Transverse colon (tissue), 4 donors: Measurements from ENCODE around the gene ETV7. TPM values are rescaled to one million over a fixed set of nuclear protein-coding genes. Genes with fewer than 3 reads are reported as not detected.

Source experiments
- DNase-seq: peaks from one replicate; pipeline ENCODE4 v3.0.0-alpha.2; 2019
- H3K27ac ChIP-seq, 4 donors: fragments of 200-600 bp; sonication (generic); 2 replicates each; pipeline ENCODE4 v1.5.1; 2016 to 2018; ENCODE audit warnings: inconsistent platforms in 4 of 4
- H3K27me3 ChIP-seq: fragments of 200-600 bp; sonication (generic); 2 replicates; pipeline ENCODE4 v1.5.1; 2017; ENCODE audit warnings: inconsistent platforms
- H3K36me3 ChIP-seq, 4 donors: fragments of 200-600 bp; sonication (generic); 2 replicates each; pipeline ENCODE4 v1.5.1; 2017 to 2019; ENCODE audit warnings: inconsistent platforms in 4 of 4
- H3K4me1 ChIP-seq, 4 donors: fragments of 200-600 bp; sonication (generic); 2 replicates each; pipeline ENCODE4 v1.5.1; 2017 to 2020; ENCODE audit warnings: inconsistent platforms in 4 of 4
- H3K4me3 ChIP-seq, 4 donors: fragments of 200-600 bp; sonication (generic); 1 replicate in 1 of 4; 2 replicates in 3 of 4; pipeline versions ENCODE4 v1.5.1 to v1.6.1; 2017 to 2019; ENCODE audit warnings: inconsistent platforms in 4 of 4
- H3K9me3 ChIP-seq, 2 donors: fragments of 200-600 bp; sonication (generic); 2 replicates each; pipeline ENCODE4 v1.5.1; 2017 to 2019; ENCODE audit warnings: inconsistent platforms in 2 of 2
- EP300 ChIP-seq: sonication (generic); formaldehyde crosslinking; IDR thresholded peaks from one replicate; pipeline ENCODE4 v1.6.1; 2017; ENCODE audit warnings: antibody characterized with exemption, low read depth
- POLR2A ChIP-seq: fragments of 450-650 bp; IDR thresholded peaks from one replicate; pipeline ENCODE4 v1.6.1; 2016; ENCODE audit warnings: antibody characterized with exemption, mild to moderate bottlenecking, moderate library complexity
- POLR2AphosphoS5 ChIP-seq, 3 donors: sonication (generic); formaldehyde crosslinking; IDR thresholded peaks; one replicate each; pipeline ENCODE4 v1.6.1; 2016; ENCODE audit warnings: antibody characterized with exemption in 3 of 3
- WGBS, 2 donors: methylation state at CpG; one replicate each; pipeline ENCODE4 v1.1.5; 2018; ENCODE audit warnings: low coverage in 1 of 2; 5-methylcytosine and 5-hydroxymethylcytosine counted together
- in situ Hi-C, 4 donors: fragments of 200-750 bp; cut with MboI; loops; one replicate each; pipeline versions ENCODE4 v1.15.0 to v1.15.1; 2017; ENCODE audit warnings: low sequenced_read_pairs in 3 of 4, low pct_ligation_motif_present in 1 of 4, low pct_unique_long_range_greater_than_20kb in 1 of 4
- intact Hi-C: fragments of 100-400 bp; cut with DNase I; formaldehyde crosslinking; loops from one replicate; pipeline ENCODE4 v1.15.1; 2023; ENCODE audit warnings: low total_unique reads
- total RNA-seq, 4 donors: library from RNA; depleted of rRNA; stranded (reverse); fragments of >200 nt; gene quantifications; one replicate each; pipeline ENCODE4 v1.1.0, GENCODE V29; 2016
- TF ChIP-seq, protein P1 (sequence below), 5 experiments: fragments of 200-600 bp in 3 of 5; fragments of 450-650 bp in 2 of 5; sonication (generic) in 3 of 5; IDR thresholded peaks; 1 replicate in 2 of 5; 2 replicates in 3 of 5; pipeline ENCODE4 v1.5.1; 2016 to 2017; ENCODE audit warnings: antibody characterized with exemption in 5 of 5, inconsistent platforms in 3 of 5, mild to moderate bottlenecking in 2 of 5, moderate library complexity in 1 of 5

Gene ETV7
- total RNA-seq, 4 donors from 2014 or later: 1.3 to 4.2 (median 3.0) TPM

- intact Hi-C loops (no loop called here), in situ Hi-C loops (no loop called here)
- WGBS, 2 donors: 54% methylated on average over 16 to 20 of the region's 20 CpGs
- Histone ChIP-seq H3K27ac (peak overlapping the region; percentile 83 to 90 (median 84)), H3K9me3 (no peaks in the 10 kb centered on the region), H3K4me3 (peak overlapping the region in 1 of 4 donors; percentile 29), H3K36me3 (no peaks in the 10 kb centered on the region), H3K27me3 (no peaks in the 10 kb centered on the region), H3K4me1 (peaks cover 6 to 41% (median 20%) of the 10 kb centered on the region in 4 donors)
- DNase-seq: peak; percentile 31
- TF ChIP-seq EP300 (no peak), POLR2A (no peak), POLR2AphosphoS5 (IDR thresholded peaks at IDR 0.05) (no peak)
- TF ChIP-seq, protein P1, sequence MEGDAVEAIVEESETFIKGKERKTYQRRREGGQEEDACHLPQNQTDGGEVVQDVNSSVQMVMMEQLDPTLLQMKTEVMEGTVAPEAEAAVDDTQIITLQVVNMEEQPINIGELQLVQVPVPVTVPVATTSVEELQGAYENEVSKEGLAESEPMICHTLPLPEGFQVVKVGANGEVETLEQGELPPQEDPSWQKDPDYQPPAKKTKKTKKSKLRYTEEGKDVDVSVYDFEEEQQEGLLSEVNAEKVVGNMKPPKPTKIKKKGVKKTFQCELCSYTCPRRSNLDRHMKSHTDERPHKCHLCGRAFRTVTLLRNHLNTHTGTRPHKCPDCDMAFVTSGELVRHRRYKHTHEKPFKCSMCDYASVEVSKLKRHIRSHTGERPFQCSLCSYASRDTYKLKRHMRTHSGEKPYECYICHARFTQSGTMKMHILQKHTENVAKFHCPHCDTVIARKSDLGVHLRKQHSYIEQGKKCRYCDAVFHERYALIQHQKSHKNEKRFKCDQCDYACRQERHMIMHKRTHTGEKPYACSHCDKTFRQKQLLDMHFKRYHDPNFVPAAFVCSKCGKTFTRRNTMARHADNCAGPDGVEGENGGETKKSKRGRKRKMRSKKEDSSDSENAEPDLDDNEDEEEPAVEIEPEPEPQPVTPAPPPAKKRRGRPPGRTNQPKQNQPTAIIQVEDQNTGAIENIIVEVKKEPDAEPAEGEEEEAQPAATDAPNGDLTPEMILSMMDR (IDR thresholded peaks at IDR 0.05): no peak
Measured at GRCh38 chr6:36333931-36334725, 53.3 kb downstream of the ETV7 start.

DNA sequence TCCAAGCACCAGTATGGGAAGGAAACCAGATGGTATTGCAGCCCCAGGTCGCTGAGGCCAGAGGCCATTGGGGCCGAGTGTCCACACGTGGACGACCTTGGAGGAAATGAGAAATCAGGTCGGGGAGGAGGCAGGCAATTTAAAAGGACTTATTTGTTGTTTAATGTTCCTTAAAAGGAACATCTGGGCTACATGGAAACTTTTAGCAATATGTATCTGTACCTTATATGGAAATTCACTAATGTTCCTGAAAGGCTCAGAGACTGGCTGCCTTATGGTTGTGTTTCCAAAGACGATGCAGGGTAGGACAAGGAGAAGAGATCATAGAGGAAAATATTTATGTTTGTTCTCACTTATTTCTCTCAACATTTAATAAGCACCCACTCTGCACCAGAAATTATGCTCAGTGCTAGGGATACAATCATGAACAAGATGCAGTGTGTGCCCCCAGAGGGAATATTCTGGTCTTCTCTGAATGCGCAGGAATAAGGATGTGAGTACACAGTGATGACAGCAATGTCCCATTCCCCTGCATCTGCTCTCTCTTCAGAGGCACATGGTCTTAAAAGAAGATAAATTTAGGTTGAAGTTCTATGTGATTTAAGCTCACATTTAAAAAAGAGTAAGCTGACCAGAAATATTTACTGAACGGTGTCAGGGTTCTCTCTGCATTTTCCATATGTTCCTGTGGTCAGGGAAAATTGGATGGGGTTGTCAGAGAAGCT lies 54.1 kb downstream of the ETV7 start:
- Histone ChIP-seq H3K36me3 (no peaks in the 10 kb centered on the region), H3K4me3 (no peak overlapping the region), H3K4me1 (peaks cover 6 to 33% (median 15%) of the 10 kb centered on the region in 4 donors), H3K27me3 (no peaks in the 10 kb centered on the region), H3K9me3 (no peaks in the 10 kb centered on the region), H3K27ac (peak overlapping the region; percentile 83 to 90 (median 84))
- intact Hi-C loops: no loop called here
- 68 to 72% methylated on average over 8 of the region's 8 CpGs for WGBS, 2 donors
- TF ChIP-seq POLR2A (no peak), EP300 (no peak), POLR2AphosphoS5 (IDR thresholded peaks at IDR 0.05) (no peak)
- TF ChIP-seq, protein P1 (IDR thresholded peaks at IDR 0.05): no peak
- in situ Hi-C loops: no loop called here
- DNase-seq: no peak

GRCh38 chr6:36331381-36331780 lies 56.1 kb downstream of the ETV7 start:
- Histone ChIP-seq H3K9me3 (no peaks in the 10 kb centered on the region), H3K4me1 (peaks cover 6 to 32% (median 11%) of the 10 kb centered on the region in 4 donors), H3K36me3 (no peaks in the 10 kb centered on the region), H3K4me3 (no peak overlapping the region), H3K27me3 (no peaks in the 10 kb centered on the region), H3K27ac (no peak overlapping the region)
- WGBS, 2 donors: 96 to 100% methylated on average over 1 to 6 of the region's 6 CpGs
- in situ Hi-C loops (no loop called here), intact Hi-C loops (no loop called here)
- DNase-seq: no peak
- TF ChIP-seq POLR2A: no peak
- no peak for TF ChIP-seq EP300
- TF ChIP-seq, protein P1 (IDR thresholded peaks at IDR 0.05): no peak
- TF ChIP-seq POLR2AphosphoS5 (IDR thresholded peaks at IDR 0.05): no peak

DNA sequence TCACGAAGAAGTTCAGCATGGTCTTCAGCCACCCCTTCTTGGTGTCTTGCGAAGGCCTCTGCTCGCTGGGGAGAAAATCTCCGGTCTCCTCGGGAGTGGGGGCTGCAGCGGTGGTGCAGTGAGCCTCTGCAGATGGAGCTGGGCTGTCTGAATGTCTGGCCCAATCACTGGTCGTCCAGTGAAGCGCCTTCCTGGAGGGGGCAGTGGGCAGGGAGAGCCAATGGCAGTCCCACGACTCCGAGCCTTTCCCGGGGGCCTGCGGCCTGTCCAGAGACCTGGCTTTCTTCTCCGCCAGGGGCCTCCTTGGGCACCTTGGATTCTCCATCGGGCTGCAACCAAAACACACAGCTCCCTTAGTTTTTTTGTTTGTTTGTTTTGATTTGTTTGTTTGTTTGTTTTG lies 57.1 kb downstream of the ETV7 start:
- TF ChIP-seq EP300: no peak
- TF ChIP-seq, protein P1 (IDR thresholded peaks at IDR 0.05): no peak
- no peak for TF ChIP-seq POLR2AphosphoS5 (IDR thresholded peaks at IDR 0.05)
- no peak for TF ChIP-seq POLR2A
- Histone ChIP-seq H3K27me3 (no peaks in the 10 kb centered on the region), H3K4me3 (no peak overlapping the region), H3K9me3 (no peaks in the 10 kb centered on the region), H3K4me1 (peaks cover 6 to 26% (median 8%) of the 10 kb centered on the region in 4 donors), H3K27ac (no peak overlapping the region), H3K36me3 (no peaks in the 10 kb centered on the region)
- in situ Hi-C loops: no loop called here
- intact Hi-C loops: no loop called here
- DNase-seq: no peak
- 94% methylated on average over 14 of the region's 14 CpGs; no CpG with 5 or more reads in 1 of the 2 donors for WGBS, 2 donors
